ENCODE data around the gene ABCB11.

The ABCB11 gene

DNA sequence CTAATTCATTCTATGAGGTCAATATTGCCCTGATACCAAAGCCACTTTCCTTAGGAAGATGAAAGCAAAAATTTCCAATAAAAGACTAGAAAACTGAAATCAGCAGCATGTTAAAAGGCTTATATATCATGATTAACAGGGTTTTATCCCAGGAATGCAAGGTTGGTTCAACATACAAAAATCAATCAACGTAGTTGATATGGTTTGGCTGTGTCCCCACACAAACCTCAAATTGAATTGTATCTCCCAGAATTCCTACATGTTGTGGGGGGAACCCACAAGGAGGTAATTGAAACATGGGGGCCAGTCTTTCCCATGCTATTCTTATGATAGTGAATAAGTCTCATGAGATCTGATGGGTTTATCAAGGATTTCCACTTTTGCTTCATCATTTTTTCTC, 11.7 kb upstream of the ABCB11 start:
- H3K27ac ChIP-seq (ENCODE audit: low read depth, low read length), result no peak overlapping the region
- no peaks in the 10 kb centered on the region for H3K27me3 ChIP-seq (ENCODE audit: control insufficient read depth in 1 of 2, insufficient read depth in 2 of 2, low read length in 2 of 2)
- no peaks in the 10 kb centered on the region for H3K36me3 ChIP-seq (ENCODE audit: control insufficient read depth in 1 of 2, insufficient read depth in 2 of 2, low read length in 2 of 2)
- no peaks in the 10 kb centered on the region for H3K4me1 ChIP-seq (ENCODE audit: control insufficient read depth in 1 of 2, insufficient read depth in 2 of 2, low read length in 2 of 2)
- no peaks in the 10 kb centered on the region for H3K9me3 ChIP-seq (ENCODE audit: control insufficient read depth in 1 of 2, low read length in 2 of 2)
- no peak overlapping the region for H3K9ac ChIP-seq (ENCODE audit: low read depth in 1 of 2, low read length in 2 of 2)
- no peak overlapping the region for H3K4me3 ChIP-seq (ENCODE audit: low read depth in 1 of 2, low read length in 2 of 2)

DNA sequence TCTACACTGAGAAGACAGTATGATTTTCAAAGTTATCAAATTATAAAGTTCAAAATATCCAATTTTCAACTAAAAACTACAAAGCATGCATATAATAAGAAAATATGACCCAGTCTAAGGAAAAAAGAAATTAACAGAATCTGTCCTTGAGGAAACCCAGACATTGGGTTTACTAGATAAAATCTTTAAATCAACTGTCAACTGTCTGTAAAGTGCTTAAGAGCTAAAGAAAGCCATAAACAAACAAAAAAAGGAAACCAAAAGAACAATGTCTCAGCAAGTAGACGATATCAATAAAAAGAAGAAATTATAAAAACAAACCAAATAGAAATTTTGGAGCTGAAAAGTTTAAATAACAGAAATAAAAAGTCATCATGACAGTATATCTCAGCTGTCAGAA, 10.5 kb upstream of the ABCB11 start:
- no peaks in the 10 kb centered on the region for H3K36me3 ChIP-seq (ENCODE audit: control insufficient read depth in 1 of 2, insufficient read depth in 2 of 2, low read length in 2 of 2)
- H3K9ac ChIP-seq (ENCODE audit: low read depth in 1 of 2, low read length in 2 of 2), result no peak overlapping the region
- H3K27ac ChIP-seq (ENCODE audit: low read depth, low read length), result no peak overlapping the region

DNA sequence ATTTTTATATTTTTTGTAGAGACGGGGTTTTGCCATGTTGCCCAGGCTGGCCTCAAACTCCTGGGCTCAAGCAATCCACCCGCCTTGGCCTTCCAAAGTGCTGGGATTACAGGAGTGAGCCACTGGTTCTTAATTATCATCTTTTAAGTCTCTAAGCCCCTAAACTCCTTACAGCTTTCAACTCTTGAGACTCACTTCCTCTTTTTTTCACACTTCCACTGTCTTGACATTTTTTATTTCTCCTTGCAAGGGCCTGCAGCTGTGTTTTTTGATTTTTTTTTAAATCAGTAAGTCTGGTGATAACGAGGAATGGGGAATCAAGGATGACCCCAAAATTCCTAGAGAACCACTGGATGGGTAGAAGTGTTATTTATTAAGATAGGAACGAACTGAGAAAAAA, 8.6 kb upstream of the ABCB11 start:
- Histone ChIP-seq H3K27ac (ENCODE audit: low read depth, low read length) (no peak overlapping the region), H3K9me3 (ENCODE audit: control insufficient read depth in 1 of 2, low read length in 2 of 2) (no peaks in the 10 kb centered on the region), H3K4me1 (ENCODE audit: control insufficient read depth in 1 of 2, insufficient read depth in 2 of 2, low read length in 2 of 2) (peaks cover 0 to under 1% of the 10 kb centered on the region in 2 donors), H3K27me3 (ENCODE audit: control insufficient read depth in 1 of 2, insufficient read depth in 2 of 2, low read length in 2 of 2) (no peaks in the 10 kb centered on the region), H3K4me3 (ENCODE audit: low read depth in 1 of 2, low read length in 2 of 2) (no peak overlapping the region), H3K9ac (ENCODE audit: low read depth in 1 of 2, low read length in 2 of 2) (no peak overlapping the region), H3K36me3 (ENCODE audit: control insufficient read depth in 1 of 2, insufficient read depth in 2 of 2, low read length in 2 of 2) (no peaks in the 10 kb centered on the region)

More for the DNA sequence above, 10.5 kb upstream of the ABCB11 start:
- H3K27me3 ChIP-seq (ENCODE audit: control insufficient read depth in 1 of 2, insufficient read depth in 2 of 2, low read length in 2 of 2), result no peaks in the 10 kb centered on the region
- no peaks in the 10 kb centered on the region for H3K9me3 ChIP-seq (ENCODE audit: control insufficient read depth in 1 of 2, low read length in 2 of 2)
- no peaks in the 10 kb centered on the region for H3K4me1 ChIP-seq (ENCODE audit: control insufficient read depth in 1 of 2, insufficient read depth in 2 of 2, low read length in 2 of 2)
- no peak overlapping the region for H3K4me3 ChIP-seq (ENCODE audit: low read depth in 1 of 2, low read length in 2 of 2)

DNA sequence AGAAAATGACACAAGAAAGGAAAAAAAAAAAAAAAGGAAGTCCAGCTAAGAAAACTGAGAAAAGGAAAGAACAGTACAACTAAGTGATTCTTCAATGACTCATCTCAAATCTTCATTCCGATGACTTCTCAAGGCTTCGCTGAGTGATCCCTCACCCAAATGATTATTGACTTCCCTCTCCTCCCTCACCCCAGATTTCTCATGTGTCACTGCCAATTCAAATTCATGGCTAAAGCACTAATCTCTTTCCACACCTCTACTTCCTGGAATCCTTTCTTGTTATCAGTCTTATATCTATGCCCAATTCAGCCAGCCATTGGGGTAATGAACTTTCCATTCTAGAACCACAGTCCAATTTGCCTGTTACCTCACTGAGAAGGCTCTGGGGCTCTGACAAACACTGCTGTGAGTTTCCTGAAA, 7.2 kb upstream of the ABCB11 start:
- Histone ChIP-seq H3K9me3 (ENCODE audit: control insufficient read depth in 1 of 2, low read length in 2 of 2) (no peaks in the 10 kb centered on the region), H3K4me1 (ENCODE audit: control insufficient read depth in 1 of 2, insufficient read depth in 2 of 2, low read length in 2 of 2) (peaks cover 0 to 6% of the 10 kb centered on the region in 2 donors), H3K27ac (ENCODE audit: low read depth, low read length) (no peak overlapping the region), H3K27me3 (ENCODE audit: control insufficient read depth in 1 of 2, insufficient read depth in 2 of 2, low read length in 2 of 2) (no peaks in the 10 kb centered on the region), H3K9ac (ENCODE audit: low read depth in 1 of 2, low read length in 2 of 2) (no peak overlapping the region), H3K36me3 (ENCODE audit: control insufficient read depth in 1 of 2, insufficient read depth in 2 of 2, low read length in 2 of 2) (no peaks in the 10 kb centered on the region), H3K4me3 (ENCODE audit: low read depth in 1 of 2, low read length in 2 of 2) (no peak overlapping the region)

DNA sequence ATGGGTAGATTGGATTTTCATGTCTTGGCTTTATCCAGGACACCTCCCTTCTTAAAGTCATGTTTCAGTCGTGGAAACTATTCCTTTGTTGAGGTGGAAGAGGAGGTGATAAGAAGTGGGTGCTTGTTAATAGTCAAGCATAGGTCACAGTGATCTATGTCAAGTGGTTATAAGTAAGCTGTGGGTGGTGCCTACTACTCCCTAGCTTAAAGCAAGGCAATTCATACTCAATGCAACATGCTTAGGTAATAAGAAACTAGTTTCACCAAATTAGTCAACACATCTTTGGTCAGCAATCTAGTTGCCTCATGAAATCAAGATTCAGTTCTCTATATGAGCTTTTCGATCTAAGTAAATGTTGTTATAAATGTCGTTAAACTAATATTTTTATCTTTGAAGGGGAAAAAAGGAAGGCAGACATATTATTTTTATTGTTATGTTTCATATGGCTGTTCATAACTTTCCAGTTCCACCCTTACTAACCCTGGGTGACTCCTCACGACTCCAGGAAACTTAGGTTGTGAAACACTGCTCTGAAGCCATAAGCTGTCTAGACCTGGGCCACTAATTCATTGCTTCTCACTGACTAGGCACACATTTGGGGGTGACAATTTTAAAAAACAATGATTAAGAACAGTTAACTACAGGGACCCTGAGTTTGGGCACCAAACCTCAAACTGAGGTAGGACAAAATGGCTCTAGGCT, 5.8 kb upstream of the ABCB11 start:
- Histone ChIP-seq H3K27ac (ENCODE audit: low read depth, low read length) (no peak overlapping the region), H3K4me1 (ENCODE audit: control insufficient read depth in 1 of 2, insufficient read depth in 2 of 2, low read length in 2 of 2) (peaks cover 0 to 6% of the 10 kb centered on the region in 2 donors), H3K36me3 (ENCODE audit: control insufficient read depth in 1 of 2, insufficient read depth in 2 of 2, low read length in 2 of 2) (no peaks in the 10 kb centered on the region), H3K4me3 (ENCODE audit: low read depth in 1 of 2, low read length in 2 of 2) (no peak overlapping the region), H3K9ac (ENCODE audit: low read depth in 1 of 2, low read length in 2 of 2) (no peak overlapping the region), H3K27me3 (ENCODE audit: control insufficient read depth in 1 of 2, insufficient read depth in 2 of 2, low read length in 2 of 2) (no peaks in the 10 kb centered on the region), H3K9me3 (ENCODE audit: control insufficient read depth in 1 of 2, low read length in 2 of 2) (no peaks in the 10 kb centered on the region)

DNA sequence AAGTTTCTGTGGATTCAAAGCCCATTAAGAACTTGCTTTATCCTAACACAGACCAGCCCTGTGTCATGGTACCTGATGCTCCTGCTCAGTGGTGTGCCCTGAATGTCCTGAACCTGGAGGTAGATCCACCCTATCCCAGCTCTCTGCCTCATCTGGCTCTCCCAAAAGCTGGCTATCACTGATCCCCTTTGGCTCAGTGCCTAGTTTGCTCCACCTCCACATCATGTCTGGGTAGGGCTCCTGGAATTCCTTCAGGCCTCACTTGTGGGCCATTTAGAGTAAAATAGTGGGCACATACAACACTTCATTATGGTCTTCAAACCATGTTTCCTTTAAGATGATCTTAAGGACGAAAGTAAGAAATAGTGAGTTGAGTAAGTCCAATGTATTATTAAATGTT, 4.8 kb upstream of the ABCB11 start:
- H3K4me1 ChIP-seq (ENCODE audit: control insufficient read depth in 1 of 2, insufficient read depth in 2 of 2, low read length in 2 of 2), result peaks cover 0 to 6% of the 10 kb centered on the region in 2 donors
- no peak overlapping the region for H3K9ac ChIP-seq (ENCODE audit: low read depth in 1 of 2, low read length in 2 of 2)
- H3K36me3 ChIP-seq (ENCODE audit: control insufficient read depth in 1 of 2, insufficient read depth in 2 of 2, low read length in 2 of 2), result no peaks in the 10 kb centered on the region
- no peak overlapping the region for H3K4me3 ChIP-seq (ENCODE audit: low read depth in 1 of 2, low read length in 2 of 2)
- H3K27me3 ChIP-seq (ENCODE audit: control insufficient read depth in 1 of 2, insufficient read depth in 2 of 2, low read length in 2 of 2), result no peaks in the 10 kb centered on the region
- no peaks in the 10 kb centered on the region for H3K9me3 ChIP-seq (ENCODE audit: control insufficient read depth in 1 of 2, low read length in 2 of 2)
- H3K27ac ChIP-seq (ENCODE audit: low read depth, low read length), result no peak overlapping the region

DNA sequence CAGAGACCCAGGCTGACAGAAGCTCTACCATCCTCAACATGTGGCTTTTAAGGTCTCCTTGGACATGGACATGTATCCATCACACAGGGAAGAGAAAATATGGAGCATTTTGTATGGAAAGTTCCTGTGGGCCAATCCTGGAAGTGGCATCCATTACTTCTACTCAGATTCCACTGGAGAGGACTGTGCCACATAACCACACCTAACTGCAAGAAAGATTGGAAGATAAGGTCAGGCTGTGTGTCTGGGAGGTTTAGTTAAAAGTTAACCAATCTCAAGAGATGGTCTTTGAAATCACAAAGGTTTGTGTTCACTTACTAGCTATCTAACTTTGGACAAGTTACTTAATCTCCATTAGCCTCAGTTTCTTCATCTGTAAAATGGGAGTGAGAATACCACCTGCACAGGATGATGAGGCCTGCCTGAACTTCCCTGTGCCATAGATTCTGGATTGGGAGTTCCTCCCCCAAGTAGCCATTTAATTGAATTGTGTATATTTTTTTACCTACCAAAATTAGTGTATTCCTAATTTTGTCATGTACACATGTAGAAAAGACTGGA, 3.9 kb upstream of the ABCB11 start:
- Histone ChIP-seq H3K27ac (ENCODE audit: low read depth, low read length) (no peak overlapping the region), H3K9me3 (ENCODE audit: control insufficient read depth in 1 of 2, low read length in 2 of 2) (no peaks in the 10 kb centered on the region), H3K9ac (ENCODE audit: low read depth in 1 of 2, low read length in 2 of 2) (no peak overlapping the region), H3K4me1 (ENCODE audit: control insufficient read depth in 1 of 2, insufficient read depth in 2 of 2, low read length in 2 of 2) (peaks cover 0 to 6% of the 10 kb centered on the region in 2 donors), H3K4me3 (ENCODE audit: low read depth in 1 of 2, low read length in 2 of 2) (no peak overlapping the region), H3K36me3 (ENCODE audit: control insufficient read depth in 1 of 2, insufficient read depth in 2 of 2, low read length in 2 of 2) (no peaks in the 10 kb centered on the region), H3K27me3 (ENCODE audit: control insufficient read depth in 1 of 2, insufficient read depth in 2 of 2, low read length in 2 of 2) (no peaks in the 10 kb centered on the region)

DNA sequence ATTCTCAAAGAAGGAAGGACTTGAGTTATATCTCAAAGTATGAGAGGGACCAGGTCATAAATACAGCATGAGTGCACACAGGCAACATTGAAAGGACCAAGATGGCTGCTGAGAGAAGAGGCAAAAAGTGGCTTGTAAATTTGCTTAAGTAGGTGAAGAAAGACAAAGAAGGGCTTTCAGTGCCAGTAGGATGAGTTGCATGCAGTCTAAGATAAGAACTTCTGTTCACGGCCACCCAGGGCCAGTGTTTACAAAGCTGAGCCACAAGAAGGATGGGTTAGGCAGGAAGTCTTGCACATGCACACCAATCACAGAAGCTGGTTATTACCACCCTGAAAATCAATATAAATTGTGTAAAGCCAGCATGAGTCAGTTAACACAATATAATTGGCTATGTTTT, 3.1 kb upstream of the ABCB11 start:
- Histone ChIP-seq H3K27me3 (ENCODE audit: control insufficient read depth in 1 of 2, insufficient read depth in 2 of 2, low read length in 2 of 2) (no peaks in the 10 kb centered on the region), H3K9me3 (ENCODE audit: control insufficient read depth in 1 of 2, low read length in 2 of 2) (no peaks in the 10 kb centered on the region), H3K27ac (ENCODE audit: low read depth, low read length) (no peak overlapping the region), H3K4me1 (ENCODE audit: control insufficient read depth in 1 of 2, insufficient read depth in 2 of 2, low read length in 2 of 2) (peaks cover 0 to 6% of the 10 kb centered on the region in 2 donors), H3K4me3 (ENCODE audit: low read depth in 1 of 2, low read length in 2 of 2) (no peak overlapping the region), H3K9ac (ENCODE audit: low read depth in 1 of 2, low read length in 2 of 2) (no peak overlapping the region), H3K36me3 (ENCODE audit: control insufficient read depth in 1 of 2, insufficient read depth in 2 of 2, low read length in 2 of 2) (no peaks in the 10 kb centered on the region)

DNA sequence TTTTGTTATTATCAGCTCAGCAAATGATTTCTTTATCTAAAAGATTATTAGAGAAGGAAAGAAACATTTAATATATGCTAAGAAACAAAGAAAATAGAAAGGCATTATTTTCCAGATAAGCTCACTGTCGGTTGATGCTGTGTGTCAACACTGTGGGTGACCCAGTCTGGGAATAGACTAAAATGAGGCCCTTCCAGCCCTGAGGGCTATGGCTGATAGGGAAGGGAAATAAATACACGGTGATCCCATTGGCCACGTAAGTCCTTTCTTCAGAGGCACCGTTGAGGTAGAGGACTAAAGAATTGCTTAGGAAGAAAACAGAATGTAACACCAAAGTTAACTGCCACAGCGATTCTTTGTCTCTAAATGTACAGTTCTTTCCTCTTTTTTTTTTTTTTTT, 1.8 kb downstream of the ABCB11 start:
- no peak overlapping the region for H3K27ac ChIP-seq (ENCODE audit: low read depth, low read length)
- no peaks in the 10 kb centered on the region for H3K36me3 ChIP-seq (ENCODE audit: control insufficient read depth in 1 of 2, insufficient read depth in 2 of 2, low read length in 2 of 2)
- peaks cover 0 to 2% of the 10 kb centered on the region in 2 donors for H3K4me1 ChIP-seq (ENCODE audit: control insufficient read depth in 1 of 2, insufficient read depth in 2 of 2, low read length in 2 of 2)
- no peaks in the 10 kb centered on the region for H3K9me3 ChIP-seq (ENCODE audit: control insufficient read depth in 1 of 2, low read length in 2 of 2)
- no peak overlapping the region for H3K4me3 ChIP-seq (ENCODE audit: low read depth in 1 of 2, low read length in 2 of 2)
- H3K9ac ChIP-seq (ENCODE audit: low read depth in 1 of 2, low read length in 2 of 2), result no peak overlapping the region
- no peaks in the 10 kb centered on the region for H3K27me3 ChIP-seq (ENCODE audit: control insufficient read depth in 1 of 2, insufficient read depth in 2 of 2, low read length in 2 of 2)

DNA sequence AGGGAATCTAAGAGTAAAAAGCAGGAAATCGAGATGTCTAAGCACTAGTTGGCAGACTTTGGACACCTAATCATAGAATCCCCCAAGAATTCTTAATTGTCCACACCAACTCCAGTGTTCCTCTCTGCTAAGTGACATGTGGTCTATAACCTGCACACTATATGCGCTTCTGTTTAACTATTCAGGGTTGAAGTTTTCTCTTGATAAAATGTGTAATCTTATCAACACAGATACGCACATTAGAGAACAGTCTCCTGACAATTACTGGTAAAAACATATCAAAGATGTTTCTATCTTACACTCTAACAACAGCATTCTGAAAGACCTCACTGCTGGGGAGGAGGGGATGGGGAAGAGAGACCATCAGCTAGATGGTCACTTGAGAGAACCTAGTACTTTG, 3.9 kb downstream of the ABCB11 start:
- no peak overlapping the region for H3K4me3 ChIP-seq (ENCODE audit: low read depth in 1 of 2, low read length in 2 of 2)
- H3K36me3 ChIP-seq (ENCODE audit: control insufficient read depth in 1 of 2, insufficient read depth in 2 of 2, low read length in 2 of 2), result no peaks in the 10 kb centered on the region
- H3K27me3 ChIP-seq (ENCODE audit: control insufficient read depth in 1 of 2, insufficient read depth in 2 of 2, low read length in 2 of 2), result no peaks in the 10 kb centered on the region
- no peak overlapping the region for H3K9ac ChIP-seq (ENCODE audit: low read depth in 1 of 2, low read length in 2 of 2)
- H3K9me3 ChIP-seq (ENCODE audit: control insufficient read depth in 1 of 2, low read length in 2 of 2), result no peaks in the 10 kb centered on the region
- no peaks in the 10 kb centered on the region for H3K4me1 ChIP-seq (ENCODE audit: control insufficient read depth in 1 of 2, insufficient read depth in 2 of 2, low read length in 2 of 2)
- no peak overlapping the region for H3K27ac ChIP-seq (ENCODE audit: low read depth, low read length)

Data from duodenal mucosa (tissue), 2 donors.